Stimulated activated CD8-positive, alpha-beta memory T cell treated with anti-CD3 and anti-CD28 coated beads, Interleukin-15, amount 100 ng/mL, for 1 hour (primary cell): Measurements from ENCODE around the gene STPG4.
"Not testable (repeated sequence)": the region's sequence is repeated elsewhere in the genome, so short reads cannot be mapped to it uniquely, and the experiment has no call there.

Experiments used
- DNase-seq: peaks from one replicate; pipeline ENCODE4 v3.0.0-alpha.2; 2020; ENCODE audit warnings: low read depth

Gene STPG4

DNA sequence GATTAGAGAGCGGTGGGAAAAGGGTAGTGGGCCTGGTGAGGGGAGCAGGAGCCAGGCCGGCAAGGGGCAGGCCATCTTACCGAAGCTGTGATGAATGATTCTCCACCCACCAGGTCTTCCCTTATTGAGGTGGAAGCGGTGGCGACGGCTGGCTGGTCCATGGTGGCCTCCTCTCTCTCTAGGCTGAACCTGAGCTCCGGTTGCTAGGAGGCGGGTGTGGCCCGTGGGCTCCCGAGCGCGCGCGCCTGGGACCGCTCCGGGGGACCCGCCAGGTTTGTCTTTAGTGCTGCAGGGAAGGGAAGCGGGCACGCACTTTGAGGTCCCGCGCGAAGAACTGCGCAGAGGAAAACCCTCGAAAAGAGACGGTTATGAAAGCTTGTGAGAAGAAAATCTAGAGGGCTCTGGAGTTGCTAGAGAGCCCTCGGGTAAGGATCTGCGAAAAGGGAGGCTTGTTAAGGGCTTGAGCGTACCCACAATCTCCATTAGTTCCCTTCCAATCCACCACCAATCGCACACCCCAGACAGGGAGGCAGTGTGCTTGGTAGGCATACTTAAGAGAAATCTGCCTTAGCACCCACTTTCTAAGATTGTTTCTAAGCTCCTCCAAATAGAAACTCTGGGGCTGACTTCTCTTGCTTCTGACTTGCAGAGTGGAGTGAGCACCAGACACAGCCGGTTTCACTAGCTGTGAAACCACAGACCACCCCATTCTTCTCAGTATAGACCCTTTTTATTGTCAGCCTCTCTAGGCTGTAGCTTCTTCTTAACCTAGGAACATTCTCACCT lies at the start of gene STPG4:
STPG4 (minus strand) TSS at position 218 of the 786 bp plus-strand sequence; CDS start at position 161, 57 bp downstream.
- no peak for DNase-seq

- no peak for DNase-seq
Measured at GRCh38 chr2:47204691-47205090, 49.6 kb upstream of the STPG4 start.

DNA sequence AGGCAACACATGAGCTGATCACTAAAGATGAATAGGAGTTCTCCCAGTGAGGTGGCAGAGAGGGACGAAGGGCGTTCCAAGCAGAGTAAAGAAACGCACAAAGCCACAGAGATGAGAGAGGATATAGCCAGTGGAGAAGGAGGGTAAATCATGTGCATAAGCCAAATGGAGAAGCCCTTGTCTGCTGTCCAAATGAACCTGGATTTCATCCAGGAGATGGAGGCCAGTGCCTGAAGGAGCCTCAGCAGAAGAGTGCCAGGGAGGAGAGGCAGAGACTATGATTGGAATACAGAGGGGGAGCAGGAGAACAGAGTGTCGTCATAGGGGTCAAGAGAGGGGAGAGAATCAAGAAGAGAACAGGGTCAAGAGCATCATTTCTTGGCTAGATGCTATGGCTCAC lies 48.9 kb upstream of the STPG4 start:
- DNase-seq: no peak

DNA sequence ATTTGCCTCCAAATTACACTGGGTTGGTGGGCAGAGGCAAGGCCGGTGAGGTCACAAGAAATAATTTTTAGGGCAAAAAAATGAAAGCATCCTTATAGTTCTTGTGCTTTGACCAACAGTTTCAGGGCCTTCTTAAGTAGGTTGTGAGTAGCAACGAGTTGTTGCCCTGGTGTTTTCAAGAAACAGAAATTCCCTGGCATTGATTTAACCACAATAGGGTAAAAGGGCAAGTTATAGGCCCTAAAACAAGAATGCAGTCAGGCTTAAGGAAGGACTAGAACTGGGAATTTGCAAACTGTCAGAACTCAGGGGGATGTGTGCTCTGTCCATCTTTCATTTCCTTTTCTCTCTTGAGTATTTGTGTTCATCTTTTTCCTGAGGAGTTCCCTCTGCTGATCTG lies 46.1 kb upstream of the STPG4 start:
- DNase-seq: no peak

GRCh38 chr2:47198985-47199451 lies 43.9 kb upstream of the STPG4 start:
- no peak for DNase-seq

- DNase-seq: no peak
Measured at GRCh38 chr2:47196499-47196898, 41.4 kb upstream of the STPG4 start.

- no peak for DNase-seq
Measured at GRCh38 chr2:47196046-47196445, 40.9 kb upstream of the STPG4 start.

- no peak for DNase-seq
Measured at GRCh38 chr2:47195148-47195547, 40.0 kb upstream of the STPG4 start.

- DNase-seq: no peak
Measured at GRCh38 chr2:47194410-47194809, 39.3 kb upstream of the STPG4 start.

GRCh38 chr2:47193607-47194006 lies 38.5 kb upstream of the STPG4 start:
- DNase-seq: no peak

DNA sequence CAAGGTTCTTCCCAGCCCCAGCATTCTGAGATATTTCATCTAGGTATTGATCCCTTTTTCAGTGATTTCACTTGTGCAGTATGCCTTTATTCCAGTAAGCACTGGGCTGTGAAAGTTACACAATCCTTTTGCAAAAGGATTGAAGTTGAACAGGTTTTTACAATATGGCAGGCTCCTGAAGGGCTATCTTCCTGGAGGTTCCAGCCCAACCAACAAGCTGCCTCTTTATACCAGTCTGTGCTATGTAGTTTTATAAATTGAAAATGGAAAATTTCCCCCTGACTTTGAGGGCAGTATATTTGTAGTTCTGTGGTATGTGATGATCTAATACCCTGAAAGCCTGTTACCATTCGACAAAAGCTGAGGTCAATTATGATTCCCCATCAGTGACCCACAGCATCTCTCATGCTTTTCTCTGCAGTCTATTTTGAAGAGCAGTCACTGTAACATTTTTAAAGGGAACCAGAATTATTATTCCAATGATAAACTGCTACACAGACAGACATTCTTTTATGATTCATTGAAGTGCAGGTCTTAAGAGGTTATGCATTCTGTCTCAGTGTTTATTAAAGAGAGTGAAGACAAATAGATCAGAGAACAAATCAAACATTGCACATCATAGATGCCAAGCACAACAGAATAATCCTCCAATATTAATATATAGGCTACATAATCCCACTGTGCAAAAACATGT lies 35.2 kb upstream of the STPG4 start:
- DNase-seq: no peak

DNA sequence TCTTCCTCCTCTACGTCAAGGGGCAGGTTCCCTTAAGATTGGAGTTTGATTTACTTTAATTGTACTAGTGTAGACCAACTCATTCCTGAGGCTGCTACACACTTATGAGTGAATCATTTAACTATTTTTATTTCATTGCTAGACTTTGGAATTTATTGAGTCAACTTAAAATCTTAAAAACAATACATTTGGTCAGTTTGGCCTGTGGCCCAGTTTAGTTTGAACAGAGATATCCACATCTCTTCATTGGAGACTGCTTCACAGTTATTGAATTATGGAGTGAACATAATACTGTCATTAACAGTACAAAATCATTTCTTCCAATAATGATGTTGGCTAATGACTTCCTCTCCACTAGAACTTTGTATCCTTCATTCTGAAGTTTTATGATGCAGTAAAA lies 34.5 kb upstream of the STPG4 start:
- DNase-seq: no peak

- no peak for DNase-seq
Measured at GRCh38 chr2:47187069-47187468, 32.0 kb upstream of the STPG4 start.

- DNase-seq: no peak
Measured at GRCh38 chr2:47186351-47186750, 31.2 kb upstream of the STPG4 start.

- DNase-seq: not testable (repeated sequence)
Measured at GRCh38 chr2:47185098-47185497, 30.0 kb upstream of the STPG4 start.

DNA sequence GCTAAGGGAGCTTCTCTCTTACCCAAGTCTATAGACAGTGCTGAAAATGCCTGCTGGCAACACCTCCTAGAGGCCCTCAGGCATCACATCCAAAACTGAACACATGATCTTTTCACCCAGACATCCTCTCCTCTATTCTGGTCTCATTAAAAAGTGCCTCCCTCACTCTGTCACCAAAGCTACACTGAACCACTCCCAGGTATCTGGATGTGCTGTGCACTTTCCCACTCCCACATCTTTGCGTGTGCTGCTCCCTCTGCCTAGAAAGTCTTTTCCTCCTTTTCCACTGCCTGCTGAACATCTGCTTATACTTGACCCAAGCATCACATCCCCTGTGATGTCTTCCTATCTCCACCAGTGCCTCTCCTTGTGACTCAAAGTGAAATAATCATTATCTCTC lies 26.1 kb upstream of the STPG4 start:
- no peak for DNase-seq

- no peak for DNase-seq
Measured at GRCh38 chr2:47180531-47180930, 25.4 kb upstream of the STPG4 start.

DNA sequence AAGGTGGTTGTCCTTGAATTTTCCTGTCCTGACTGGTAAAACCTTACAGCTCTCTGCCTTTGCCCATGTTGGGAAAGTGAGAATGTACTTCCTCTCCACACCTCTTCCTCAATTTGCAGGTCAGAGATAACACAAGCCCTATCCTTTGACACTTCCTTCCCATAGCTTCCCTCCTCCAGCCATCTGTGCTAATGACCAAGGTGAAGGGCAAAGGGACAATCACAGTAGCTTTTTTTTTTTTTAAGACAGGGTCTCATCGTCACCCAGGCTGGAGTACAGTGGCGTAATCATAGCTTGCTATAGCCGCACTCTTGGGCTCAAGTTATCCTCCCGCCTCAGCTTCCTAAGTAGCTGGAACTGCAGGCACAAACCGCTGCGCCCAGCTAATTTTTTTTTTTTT lies 24.3 kb upstream of the STPG4 start:
- DNase-seq: no peak

DNA sequence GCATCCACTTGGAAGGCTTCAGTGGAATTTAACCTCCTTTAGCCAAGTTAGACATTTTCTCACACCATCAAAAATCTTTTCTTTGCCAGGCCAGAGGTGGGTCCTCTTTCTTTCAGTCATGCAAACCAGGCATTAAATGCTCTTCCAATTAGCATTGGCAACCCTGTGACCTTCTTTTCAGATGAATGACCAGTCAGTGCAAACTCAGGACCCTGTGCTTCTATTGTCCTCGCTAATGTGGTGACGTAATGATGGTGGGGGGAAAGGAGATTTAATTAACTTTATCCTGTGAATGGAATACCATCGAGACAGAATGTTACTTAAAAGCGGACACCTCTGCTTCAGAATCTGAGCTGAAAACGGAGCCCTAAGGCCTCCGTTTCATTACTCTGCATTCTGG lies 23.2 kb upstream of the STPG4 start:
- DNase-seq: no peak

- no peak for DNase-seq
Measured at GRCh38 chr2:47177043-47177565, 22.0 kb upstream of the STPG4 start.

DNA sequence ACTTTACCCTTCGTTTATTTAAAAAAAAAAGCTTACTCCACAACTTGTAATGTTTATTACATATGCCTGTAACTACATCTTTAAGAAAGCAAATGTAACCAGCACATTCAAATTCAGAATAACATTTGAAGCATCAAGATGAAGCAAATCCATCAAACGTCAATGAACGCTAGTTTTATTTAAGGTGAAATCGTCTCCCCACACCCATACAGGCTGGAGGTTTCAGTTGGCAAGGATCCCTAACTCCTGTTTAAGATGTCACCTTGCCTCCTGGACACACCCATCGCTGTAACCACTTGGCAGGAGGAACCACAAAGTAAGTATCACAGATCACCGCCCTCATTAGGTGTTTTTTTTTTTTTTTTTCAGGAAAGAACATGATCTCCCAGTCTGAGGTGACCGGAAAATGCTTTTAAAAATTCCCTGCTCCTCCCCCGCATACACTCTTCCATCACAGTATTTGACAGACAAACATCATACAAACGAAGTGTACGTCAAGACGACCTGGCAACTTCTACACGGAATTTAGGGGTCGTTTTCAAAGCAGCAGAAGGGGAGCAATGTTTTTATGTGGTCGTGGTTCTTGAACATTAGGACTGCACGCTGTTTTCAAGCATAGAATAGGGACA lies 19.7 kb upstream of the STPG4 start:
- DNase-seq: no peak

DNA sequence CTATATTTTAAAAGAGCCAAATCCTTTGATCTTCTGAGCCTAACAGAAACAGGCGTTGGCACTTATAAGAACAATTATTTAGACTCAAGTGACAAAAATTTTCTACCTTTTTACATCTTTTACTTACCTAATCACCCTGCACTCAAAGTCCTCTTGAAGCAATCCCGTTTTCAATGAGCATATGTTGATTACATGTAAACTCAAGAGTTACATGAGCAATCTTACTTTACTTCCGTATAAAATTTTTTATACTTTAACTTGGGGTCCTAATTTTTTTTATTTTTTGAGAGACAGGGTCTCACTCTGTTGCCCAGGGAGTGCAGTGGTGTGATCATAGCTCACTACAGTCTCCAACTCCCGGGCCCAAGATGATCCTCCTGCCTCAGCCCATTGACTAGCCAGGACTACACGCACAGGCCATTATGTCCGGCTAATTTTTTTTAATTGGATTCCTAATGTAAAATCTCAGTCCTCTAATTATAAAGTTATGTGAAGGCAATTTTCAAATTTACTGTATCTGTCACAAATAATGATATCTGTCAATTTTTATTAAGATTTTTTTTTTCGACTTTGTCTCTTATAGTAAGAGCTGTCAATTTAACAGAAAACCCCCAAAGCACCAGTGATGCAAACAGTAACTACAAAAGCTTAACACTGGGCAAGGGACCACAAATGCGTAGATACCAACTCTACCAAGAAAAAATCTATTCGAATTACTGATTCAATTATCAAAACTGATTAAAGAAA lies 19.1 kb upstream of the STPG4 start:
- no peak for DNase-seq
